Adrenal gland (tissue), 12 donors: Measurements from ENCODE around the gene KIR3DL3. TPM values are rescaled to one million over a fixed set of nuclear protein-coding genes. Genes with fewer than 3 reads are reported as not detected.
"Not testable (repeated sequence)": the region's sequence is repeated elsewhere in the genome, so short reads cannot be mapped to it uniquely, and the experiment has no call there.

Experiments
- DNase-seq, 7 donors: peaks; one replicate each; pipeline ENCODE4 v3.0.0-alpha.2; 2019 to 2020
- H3K27ac ChIP-seq, 5 donors: fragments of 200-600 bp; sonication (generic) in 4 of 5; 1 replicate in 3 of 5; 2 replicates in 2 of 5; pipeline versions ENCODE4 v1.5.1 to v1.8.0; 2016 to 2020; ENCODE audit warnings: mild to moderate bottlenecking in 1 of 5
- H3K27me3 ChIP-seq: fragments of 200-600 bp; 2 replicates; pipeline ENCODE4 v1.8.0; 2021
- H3K36me3 ChIP-seq, 2 donors: fragments of 200-600 bp; replicated peaks in 1 of 2; 1 replicate in 1 of 2; 2 replicates in 1 of 2; pipeline versions ENCODE4 v1.5.1 to v1.8.0; 2018 to 2022
- H3K4me1 ChIP-seq, 2 donors: fragments of 200-600 bp; replicated peaks in 1 of 2; 1 replicate in 1 of 2; 2 replicates in 1 of 2; pipeline versions ENCODE4 v1.5.1 to v1.8.0; 2018 to 2021
- H3K4me3 ChIP-seq, 4 donors: fragments of 200-600 bp; sonication (generic) in 3 of 4; one replicate each; pipeline ENCODE4 v1.5.1; 2016 to 2018
- H3K9me3 ChIP-seq, 3 donors: fragments of 200-600 bp; sonication (generic) in 1 of 3; replicated peaks in 1 of 3; 1 replicate in 2 of 3; 2 replicates in 1 of 3; pipeline versions ENCODE4 v1.5.1 to v1.8.0; 2016 to 2021
- WGBS, 4 donors: extraction: QIAGEN DNeasy Blood & Tissue Kit in 2 of 4; methylation state at CpG; one replicate each; pipeline versions ENCODE4 v1.1.5 to v1.1.7; 2013 to 2017; 5-methylcytosine and 5-hydroxymethylcytosine counted together
- intact Hi-C, 2 donors: fragments of 100-400 bp; cut with DNase I; formaldehyde crosslinking; loops; one replicate each; pipeline versions ENCODE4 v1.14.1 to v1.15.0; 2022 to 2023
- polyA plus RNA-seq, 3 donors: library from polyadenylated mRNA; stranded (reverse); fragments of 200-250 nt in 2 of 3; fragments of 350-450 nt in 1 of 3; fragmentation: Illumina TruSeq in 1 of 3; extraction: RNeasy Lipid Tissue Mini Kit (QIAGEN cat#74804) in 1 of 3; gene quantifications; one replicate each; pipeline ENCODE4 v1.2.3, GENCODE V29; 2013 to 2014
- total RNA-seq, 9 donors: library from RNA; depleted of rRNA in 4 of 9; stranded (reverse); fragments of >200 nt in 4 of 9; fragments of 120-200 nt in 1 of 9; fragmentation: NEBNext Ultra II Directional in 1 of 9; extraction: Animal tissue kit (Norgen Biotek cat#: 25700) in 1 of 9; gene quantifications; one replicate each; pipeline versions ENCODE4 v1.1.0 to v1.2.4, GENCODE V29; 2013 to 2023
- donor health status: healthy with polysubstance abuse.
- donor health status: Bipolar disorder and iron deficiency.
- donor health status: DM: yes; HTN: yes; CAD: no.
- donor health status: DM: no; HTN: no; CAD: no.
- donor health status: DM: no; HTN: no; CAD: no.
- donor health status: DM: yes; HTN: yes; CAD: no.

The KIR3DL3 gene
- total and polyA plus RNA-seq, 12 donors: not detected

DNA sequence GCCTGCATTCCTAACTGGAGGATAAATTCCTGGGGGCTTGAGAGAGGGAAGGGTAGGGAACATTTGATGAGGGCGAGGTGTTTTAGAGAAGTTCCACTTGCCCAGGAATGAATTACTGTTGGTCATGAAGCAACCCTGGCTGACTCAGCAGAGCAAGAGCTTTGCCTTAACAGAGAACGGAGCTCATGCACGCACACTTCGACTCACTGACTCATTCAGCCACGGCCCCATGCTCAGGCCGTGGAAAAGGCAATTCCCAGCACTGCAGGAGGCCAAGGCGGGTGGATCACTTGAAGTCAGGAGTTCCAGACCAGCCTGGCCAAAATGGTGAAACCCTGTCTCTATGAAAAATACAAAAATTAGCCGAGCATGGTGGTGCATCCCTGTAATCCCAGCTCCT, 40.0 kb downstream of the KIR3DL3 start:
- H3K27ac ChIP-seq, intact Hi-C loops, DNase-seq, H3K27me3 ChIP-seq, H3K9me3 ChIP-seq, H3K4me3 ChIP-seq, H3K4me1 ChIP-seq, H3K36me3 ChIP-seq: not testable (repeated sequence)
- WGBS, 4 donors: 54 to 67% (median 56%) methylated on average over 1 to 8 of the region's 8 CpGs

DNA sequence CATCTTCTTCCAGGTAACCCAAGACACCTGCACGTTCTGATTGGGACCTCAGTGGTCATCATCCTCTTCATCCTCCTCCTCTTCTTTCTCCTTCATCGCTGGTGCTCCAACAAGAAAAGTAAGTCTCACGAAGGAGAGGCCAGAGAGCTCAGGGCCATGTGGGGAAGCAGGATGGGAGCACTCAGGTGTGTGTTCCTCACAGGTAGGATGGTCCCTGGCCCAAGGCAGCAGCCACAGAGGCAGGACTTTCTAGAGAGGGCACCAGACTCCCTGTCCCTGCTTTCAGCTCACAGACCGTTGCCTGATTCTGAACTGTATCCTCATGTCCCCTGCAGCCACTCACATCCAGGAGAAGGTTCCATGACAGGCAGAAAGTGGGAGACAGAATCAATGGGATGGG, 42.2 kb downstream of the KIR3DL3 start:
- H3K4me1 ChIP-seq, H3K4me3 ChIP-seq, H3K27me3 ChIP-seq, H3K27ac ChIP-seq, DNase-seq, H3K9me3 ChIP-seq, intact Hi-C loops, H3K36me3 ChIP-seq: not testable (repeated sequence)
- WGBS, 4 donors: 58 to 82% (median 69%) methylated on average over 3 to 4 of the region's 4 CpGs

DNA sequence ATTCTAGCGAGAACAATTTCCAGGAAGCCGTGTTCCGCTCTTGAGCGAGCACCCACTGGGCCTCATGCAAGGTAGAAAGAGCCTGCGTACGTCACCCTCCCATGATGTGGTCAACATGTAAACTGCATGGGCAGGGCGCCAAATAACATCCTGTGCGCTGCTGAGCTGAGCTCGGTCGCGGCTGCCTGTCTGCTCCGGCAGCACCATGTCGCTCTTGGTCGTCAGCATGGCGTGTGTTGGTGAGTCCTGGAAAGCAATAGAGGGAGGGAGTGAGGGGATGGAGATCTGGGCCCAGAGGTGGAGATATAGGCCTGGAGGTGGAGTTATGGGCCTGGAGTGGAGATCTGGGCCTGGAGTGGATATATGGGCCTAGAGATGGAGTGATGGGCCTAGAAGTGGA, 45.4 kb downstream of the KIR3DL3 start, which contains the start of gene KIR2DL1:
Gene KIR2DL1, plus strand, starts transcription at position 148 of the 400 bp plus-strand sequence. Its CDS starts 58 bp downstream, at position 206.
- not testable (repeated sequence) for DNase-seq, H3K9me3 ChIP-seq, H3K27ac ChIP-seq, H3K4me1 ChIP-seq, H3K4me3 ChIP-seq, H3K27me3 ChIP-seq, H3K36me3 ChIP-seq
- 90 to 96% (median 93%) methylated on average over 10 to 15 of the region's 15 CpGs for WGBS, 4 donors
- intact Hi-C loops: loop anchor here in 1 of 2 donors (5.0 kb wide), 1 partner anchor 78 kb away; no protein-coding TSS in a partner anchor

DNA sequence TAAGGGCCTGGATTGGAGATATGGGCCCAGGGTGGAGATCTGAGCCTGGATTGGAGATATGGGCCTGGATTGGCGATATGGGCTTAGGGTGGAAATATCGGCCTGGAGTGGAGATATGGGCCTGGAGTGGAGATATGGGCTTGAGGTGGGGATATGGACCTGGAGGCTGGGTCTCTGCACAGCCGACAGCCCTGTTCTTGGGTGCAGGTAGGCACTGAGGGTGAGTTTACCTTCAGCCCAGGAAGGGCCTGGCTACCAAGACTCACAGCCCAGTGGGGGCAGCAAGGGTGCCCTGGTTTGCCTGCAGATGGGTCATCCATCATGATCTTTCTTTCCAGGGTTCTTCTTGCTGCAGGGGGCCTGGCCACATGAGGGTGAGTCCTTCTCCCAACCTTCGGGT, 46.3 kb downstream of the KIR3DL3 start:
- not testable (repeated sequence) for DNase-seq, H3K4me3 ChIP-seq, H3K4me1 ChIP-seq, H3K36me3 ChIP-seq, H3K9me3 ChIP-seq, H3K27me3 ChIP-seq, H3K27ac ChIP-seq
- intact Hi-C loops: loop anchor here in 1 of 2 donors (5.0 kb wide), 1 partner anchor 77 kb away; no protein-coding TSS in a partner anchor
- WGBS, 4 donors: 71 to 86% (median 77%) methylated on average over 3 to 4 of the region's 4 CpGs

DNA sequence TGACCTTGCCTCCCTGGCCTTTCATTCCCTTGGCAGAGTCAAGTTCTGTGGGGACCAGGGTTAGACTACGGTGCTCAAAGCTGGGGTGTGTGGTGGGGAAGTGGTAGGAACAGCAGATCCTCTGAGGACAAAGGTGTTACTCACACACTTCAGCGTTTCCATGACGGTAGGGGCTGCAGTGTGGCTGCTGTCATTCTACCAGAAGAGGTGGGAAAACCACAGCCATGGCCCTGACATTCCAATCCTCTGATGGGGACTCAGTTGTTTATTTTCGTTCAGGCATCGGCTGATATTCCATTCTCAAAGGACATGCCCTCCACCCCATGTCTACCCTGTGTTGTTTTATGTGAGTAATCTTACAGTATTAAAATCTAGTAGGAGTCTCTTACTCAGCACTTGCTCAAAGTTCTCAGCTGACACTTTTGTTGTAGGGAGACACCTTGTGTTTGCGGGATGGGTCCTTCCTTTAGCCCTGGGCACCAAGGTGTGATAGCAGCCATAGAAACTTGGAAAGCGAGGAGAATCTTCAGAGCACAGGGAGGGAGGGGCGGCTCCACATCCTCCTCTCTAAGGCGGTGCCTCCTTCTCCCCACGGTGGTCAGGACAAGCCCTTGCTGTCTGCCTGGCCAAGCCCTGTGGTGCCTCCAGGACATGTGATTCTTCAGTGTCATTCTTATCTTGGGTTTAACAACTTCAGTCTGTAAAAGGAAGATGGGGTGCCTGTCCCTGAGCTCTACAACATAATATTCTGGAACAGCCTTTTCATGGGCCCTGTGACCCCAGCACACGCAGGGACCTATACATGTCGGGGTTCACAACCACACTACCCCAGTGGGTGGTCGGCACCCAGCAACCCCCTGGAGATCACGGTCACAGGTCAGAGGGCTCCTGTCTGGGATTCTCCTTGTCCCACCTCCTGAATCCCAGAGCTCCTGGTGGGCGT, 47.0 kb downstream of the KIR3DL3 start:
- 67 to 80% (median 74%) methylated on average over 7 to 14 of the region's 15 CpGs for WGBS, 4 donors
- H3K27me3 ChIP-seq, DNase-seq, H3K4me1 ChIP-seq, H3K27ac ChIP-seq, H3K9me3 ChIP-seq, H3K36me3 ChIP-seq, H3K4me3 ChIP-seq: not testable (repeated sequence)
- intact Hi-C loops: loop anchor here in 1 of 2 donors (5.0 kb wide), 1 partner anchor 76 kb away; no protein-coding TSS in a partner anchor

DNA sequence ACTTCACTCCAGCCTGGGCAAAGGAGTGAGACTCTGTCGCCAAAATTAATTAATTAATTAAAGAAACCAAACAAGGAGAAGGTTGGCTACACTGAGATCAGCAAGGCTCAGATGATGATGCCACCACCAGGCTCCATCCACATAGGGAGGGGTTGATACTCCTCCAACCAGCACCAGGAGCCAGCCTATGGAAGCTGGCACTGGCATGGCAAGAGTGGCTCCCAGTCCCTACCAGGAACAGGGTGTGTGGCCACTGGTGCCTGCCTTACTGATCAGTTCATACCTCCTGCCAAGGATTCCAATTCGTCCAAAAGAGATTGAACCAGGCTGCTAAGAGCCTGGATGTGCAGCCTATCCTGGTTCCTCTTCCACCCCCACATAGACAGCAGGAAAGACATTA, 48.4 kb downstream of the KIR3DL3 start:
- H3K4me3 ChIP-seq, H3K9me3 ChIP-seq, H3K27ac ChIP-seq, DNase-seq, H3K4me1 ChIP-seq, H3K27me3 ChIP-seq, H3K36me3 ChIP-seq: not testable (repeated sequence)
- WGBS, 4 donors: 35 to 53% (median 40%) methylated on average over 2 of the region's 2 CpGs
- intact Hi-C loops: loop anchor here in 1 of 2 donors (5.0 kb wide), 1 partner anchor 75 kb away; no protein-coding TSS in a partner anchor

DNA sequence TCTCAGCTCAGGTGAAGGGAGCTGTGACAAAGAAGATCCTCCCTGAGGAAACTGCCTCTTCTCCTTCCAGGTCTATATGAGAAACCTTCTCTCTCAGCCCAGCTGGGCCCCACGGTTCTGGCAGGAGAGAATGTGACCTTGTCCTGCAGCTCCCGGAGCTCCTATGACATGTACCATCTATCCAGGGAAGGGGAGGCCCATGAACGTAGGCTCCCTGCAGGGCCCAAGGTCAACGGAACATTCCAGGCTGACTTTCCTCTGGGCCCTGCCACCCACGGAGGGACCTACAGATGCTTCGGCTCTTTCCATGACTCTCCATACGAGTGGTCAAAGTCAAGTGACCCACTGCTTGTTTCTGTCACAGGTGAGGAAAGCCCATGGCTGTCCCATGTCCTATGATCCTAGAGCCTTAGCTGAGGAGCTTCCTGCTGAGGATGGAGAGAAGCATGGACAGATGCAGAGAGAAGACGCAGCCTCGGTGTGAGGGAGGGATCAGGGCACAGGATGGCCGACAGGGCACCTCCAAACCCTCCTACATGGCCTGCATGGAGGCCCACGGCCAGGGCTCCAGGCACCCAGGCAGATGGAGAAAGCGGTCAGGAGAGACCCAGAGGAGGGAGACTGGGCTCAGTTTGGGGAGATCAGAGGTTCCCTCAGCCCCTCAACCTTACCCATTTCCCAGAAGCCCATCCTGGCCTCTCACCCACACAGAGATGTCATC, 51.0 kb downstream of the KIR3DL3 start:
- H3K27ac ChIP-seq, H3K4me1 ChIP-seq, intact Hi-C loops, H3K9me3 ChIP-seq, H3K36me3 ChIP-seq, DNase-seq, H3K27me3 ChIP-seq, H3K4me3 ChIP-seq: not testable (repeated sequence)
- WGBS, 4 donors: 53 to 68% (median 66%) methylated on average over 12 of the region's 12 CpGs

DNA sequence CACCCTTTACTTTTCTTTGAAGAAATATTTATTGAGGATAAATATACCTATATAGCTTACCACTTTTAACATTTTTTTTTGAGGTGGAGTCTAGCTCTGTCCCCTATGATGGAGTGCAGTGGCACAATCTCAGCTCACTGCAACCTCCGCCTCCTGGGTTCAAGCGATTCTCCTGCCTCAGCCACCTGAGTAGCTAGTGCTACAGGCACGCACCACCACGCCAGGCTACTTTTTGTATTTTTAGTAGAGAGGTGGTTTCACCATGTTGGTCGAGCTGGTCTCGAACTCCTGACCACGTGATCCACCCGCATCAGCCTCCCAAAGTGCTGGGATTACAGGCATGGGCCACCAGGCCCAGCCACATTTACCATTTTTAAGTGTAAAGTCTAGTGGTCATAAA, 51.6 kb downstream of the KIR3DL3 start:
- 65 to 87% (median 74%) methylated on average over 8 of the region's 8 CpGs for WGBS, 4 donors
- not testable (repeated sequence) for DNase-seq, H3K36me3 ChIP-seq

DNA sequence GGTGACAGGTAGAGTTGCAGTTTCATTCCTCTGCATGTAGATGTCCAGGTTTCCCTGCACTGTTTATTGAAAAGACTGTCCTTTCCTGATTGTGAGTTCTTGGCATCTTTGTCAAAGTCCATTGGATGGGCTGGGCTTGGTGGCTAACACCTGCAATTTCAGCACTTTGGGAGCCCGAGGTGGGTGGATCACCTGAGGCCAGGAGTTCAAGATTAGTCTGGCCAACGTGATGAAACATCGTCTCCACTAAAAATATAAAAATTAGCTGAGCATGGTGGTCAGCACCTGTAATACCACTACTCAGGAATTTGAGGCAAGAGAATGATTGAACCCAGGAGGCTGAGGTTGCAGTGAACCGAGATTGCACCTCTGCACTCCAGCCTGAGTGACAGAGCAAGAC, 53.6 kb downstream of the KIR3DL3 start:
- H3K27ac ChIP-seq, H3K4me3 ChIP-seq, H3K4me1 ChIP-seq, H3K9me3 ChIP-seq, intact Hi-C loops, H3K36me3 ChIP-seq, H3K27me3 ChIP-seq, DNase-seq: not testable (repeated sequence)
- 24 to 69% (median 57%) methylated on average over 2 to 4 of the region's 4 CpGs for WGBS, 4 donors

More for the DNA sequence above, 51.6 kb downstream of the KIR3DL3 start:
- H3K9me3 ChIP-seq, H3K4me1 ChIP-seq, H3K4me3 ChIP-seq, H3K27me3 ChIP-seq, H3K27ac ChIP-seq, intact Hi-C loops: not testable (repeated sequence)

DNA sequence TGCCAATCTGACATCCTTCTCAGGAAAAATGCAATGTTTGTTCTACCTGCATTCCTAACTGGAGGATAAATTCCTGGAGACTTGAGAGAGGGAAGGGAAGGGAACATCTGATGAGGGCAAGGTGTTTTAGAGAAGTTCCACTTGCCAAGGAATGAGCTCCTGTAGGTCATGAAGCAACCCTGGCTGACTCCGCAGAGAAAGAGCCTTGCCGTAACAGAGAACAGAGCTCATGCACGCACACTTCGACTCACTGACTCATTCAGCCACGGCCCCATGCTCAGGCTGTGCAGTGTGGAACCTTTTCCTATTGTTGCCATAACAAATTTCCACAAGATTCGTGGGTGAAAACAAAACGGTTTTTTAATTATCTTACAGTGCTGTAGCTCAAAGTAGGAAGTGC, 54.7 kb downstream of the KIR3DL3 start:
- H3K4me1 ChIP-seq, H3K4me3 ChIP-seq, H3K27me3 ChIP-seq, H3K9me3 ChIP-seq, H3K27ac ChIP-seq, intact Hi-C loops, DNase-seq, H3K36me3 ChIP-seq: not testable (repeated sequence)
- WGBS, 4 donors: 39 to 80% (median 70%) methylated on average over 7 of the region's 7 CpGs
